ENCODE results near the gene TESK2.

Gene TESK2

DNA sequence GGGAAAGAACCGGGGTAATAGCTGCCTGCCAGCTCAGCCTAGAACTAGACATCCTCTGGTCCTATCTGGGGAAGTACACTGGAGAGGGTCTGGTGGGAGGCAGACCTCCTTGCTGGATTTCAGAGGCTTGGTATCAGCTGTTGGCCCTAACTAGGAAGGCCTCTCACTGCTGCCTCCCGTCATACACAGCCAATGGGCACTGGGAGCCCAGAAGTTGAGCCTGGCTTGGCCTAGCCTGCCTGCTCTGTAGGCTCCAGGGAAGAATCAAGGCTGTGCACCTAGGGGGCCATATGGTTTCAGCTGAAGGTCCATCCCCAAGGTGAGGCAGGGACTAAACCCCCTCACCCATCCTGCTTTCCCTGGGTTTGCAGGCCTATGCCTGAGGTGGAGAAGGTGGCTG lies 146.5 kb downstream of the TESK2 start:
- TF ChIP-seq, protein P1, sequence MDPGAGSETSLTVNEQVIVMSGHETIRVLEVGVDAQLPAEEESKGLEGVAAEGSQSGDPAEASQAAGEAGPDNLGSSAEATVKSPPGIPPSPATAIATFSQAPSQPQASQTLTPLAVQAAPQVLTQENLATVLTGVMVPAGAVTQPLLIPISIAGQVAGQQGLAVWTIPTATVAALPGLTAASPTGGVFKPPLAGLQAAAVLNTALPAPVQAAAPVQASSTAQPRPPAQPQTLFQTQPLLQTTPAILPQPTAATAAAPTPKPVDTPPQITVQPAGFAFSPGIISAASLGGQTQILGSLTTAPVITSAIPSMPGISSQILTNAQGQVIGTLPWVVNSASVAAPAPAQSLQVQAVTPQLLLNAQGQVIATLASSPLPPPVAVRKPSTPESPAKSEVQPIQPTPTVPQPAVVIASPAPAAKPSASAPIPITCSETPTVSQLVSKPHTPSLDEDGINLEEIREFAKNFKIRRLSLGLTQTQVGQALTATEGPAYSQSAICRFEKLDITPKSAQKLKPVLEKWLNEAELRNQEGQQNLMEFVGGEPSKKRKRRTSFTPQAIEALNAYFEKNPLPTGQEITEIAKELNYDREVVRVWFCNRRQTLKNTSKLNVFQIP (CRISPR knock-in tag; IDR thresholded peaks at IDR 0.05; ENCODE audit: borderline replicate concordance, low read depth): no peak
- no peak for TF ChIP-seq ARNTL (CRISPR knock-in tag; IDR thresholded peaks at IDR 0.05; ENCODE audit: borderline replicate concordance, low read depth)
- TF ChIP-seq TOX (CRISPR knock-in tag; IDR thresholded peaks at IDR 0.05; ENCODE audit: borderline replicate concordance): no peak
- TF ChIP-seq, protein P2, sequence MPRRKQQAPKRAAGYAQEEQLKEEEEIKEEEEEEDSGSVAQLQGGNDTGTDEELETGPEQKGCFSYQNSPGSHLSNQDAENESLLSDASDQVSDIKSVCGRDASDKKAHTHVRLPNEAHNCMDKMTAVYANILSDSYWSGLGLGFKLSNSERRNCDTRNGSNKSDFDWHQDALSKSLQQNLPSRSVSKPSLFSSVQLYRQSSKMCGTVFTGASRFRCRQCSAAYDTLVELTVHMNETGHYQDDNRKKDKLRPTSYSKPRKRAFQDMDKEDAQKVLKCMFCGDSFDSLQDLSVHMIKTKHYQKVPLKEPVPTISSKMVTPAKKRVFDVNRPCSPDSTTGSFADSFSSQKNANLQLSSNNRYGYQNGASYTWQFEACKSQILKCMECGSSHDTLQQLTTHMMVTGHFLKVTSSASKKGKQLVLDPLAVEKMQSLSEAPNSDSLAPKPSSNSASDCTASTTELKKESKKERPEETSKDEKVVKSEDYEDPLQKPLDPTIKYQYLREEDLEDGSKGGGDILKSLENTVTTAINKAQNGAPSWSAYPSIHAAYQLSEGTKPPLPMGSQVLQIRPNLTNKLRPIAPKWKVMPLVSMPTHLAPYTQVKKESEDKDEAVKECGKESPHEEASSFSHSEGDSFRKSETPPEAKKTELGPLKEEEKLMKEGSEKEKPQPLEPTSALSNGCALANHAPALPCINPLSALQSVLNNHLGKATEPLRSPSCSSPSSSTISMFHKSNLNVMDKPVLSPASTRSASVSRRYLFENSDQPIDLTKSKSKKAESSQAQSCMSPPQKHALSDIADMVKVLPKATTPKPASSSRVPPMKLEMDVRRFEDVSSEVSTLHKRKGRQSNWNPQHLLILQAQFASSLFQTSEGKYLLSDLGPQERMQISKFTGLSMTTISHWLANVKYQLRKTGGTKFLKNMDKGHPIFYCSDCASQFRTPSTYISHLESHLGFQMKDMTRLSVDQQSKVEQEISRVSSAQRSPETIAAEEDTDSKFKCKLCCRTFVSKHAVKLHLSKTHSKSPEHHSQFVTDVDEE (CRISPR knock-in tag; IDR thresholded peaks at IDR 0.05): no peak
- TF ChIP-seq ZNF70 (CRISPR knock-in tag; IDR thresholded peaks at IDR 0.05): no peak
- TF ChIP-seq, protein P3, sequence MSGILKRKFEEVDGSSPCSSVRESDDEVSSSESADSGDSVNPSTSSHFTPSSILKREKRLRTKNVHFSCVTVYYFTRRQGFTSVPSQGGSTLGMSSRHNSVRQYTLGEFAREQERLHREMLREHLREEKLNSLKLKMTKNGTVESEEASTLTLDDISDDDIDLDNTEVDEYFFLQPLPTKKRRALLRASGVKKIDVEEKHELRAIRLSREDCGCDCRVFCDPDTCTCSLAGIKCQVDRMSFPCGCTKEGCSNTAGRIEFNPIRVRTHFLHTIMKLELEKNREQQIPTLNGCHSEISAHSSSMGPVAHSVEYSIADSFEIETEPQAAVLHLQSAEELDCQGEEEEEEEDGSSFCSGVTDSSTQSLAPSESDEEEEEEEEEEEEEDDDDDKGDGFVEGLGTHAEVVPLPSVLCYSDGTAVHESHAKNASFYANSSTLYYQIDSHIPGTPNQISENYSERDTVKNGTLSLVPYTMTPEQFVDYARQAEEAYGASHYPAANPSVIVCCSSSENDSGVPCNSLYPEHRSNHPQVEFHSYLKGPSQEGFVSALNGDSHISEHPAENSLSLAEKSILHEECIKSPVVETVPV (CRISPR knock-in tag; IDR thresholded peaks at IDR 0.05): no peak
- TF ChIP-seq OSR1 (CRISPR knock-in tag; IDR thresholded peaks at IDR 0.05): no peak
- no peak for TF ChIP-seq TCF4 (CRISPR knock-in tag; IDR thresholded peaks at IDR 0.05; ENCODE audit: borderline replicate concordance)
- TF ChIP-seq, protein P4, sequence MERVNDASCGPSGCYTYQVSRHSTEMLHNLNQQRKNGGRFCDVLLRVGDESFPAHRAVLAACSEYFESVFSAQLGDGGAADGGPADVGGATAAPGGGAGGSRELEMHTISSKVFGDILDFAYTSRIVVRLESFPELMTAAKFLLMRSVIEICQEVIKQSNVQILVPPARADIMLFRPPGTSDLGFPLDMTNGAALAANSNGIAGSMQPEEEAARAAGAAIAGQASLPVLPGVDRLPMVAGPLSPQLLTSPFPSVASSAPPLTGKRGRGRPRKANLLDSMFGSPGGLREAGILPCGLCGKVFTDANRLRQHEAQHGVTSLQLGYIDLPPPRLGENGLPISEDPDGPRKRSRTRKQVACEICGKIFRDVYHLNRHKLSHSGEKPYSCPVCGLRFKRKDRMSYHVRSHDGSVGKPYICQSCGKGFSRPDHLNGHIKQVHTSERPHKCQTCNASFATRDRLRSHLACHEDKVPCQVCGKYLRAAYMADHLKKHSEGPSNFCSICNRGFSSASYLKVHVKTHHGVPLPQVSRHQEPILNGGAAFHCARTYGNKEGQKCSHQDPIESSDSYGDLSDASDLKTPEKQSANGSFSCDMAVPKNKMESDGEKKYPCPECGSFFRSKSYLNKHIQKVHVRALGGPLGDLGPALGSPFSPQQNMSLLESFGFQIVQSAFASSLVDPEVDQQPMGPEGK (CRISPR knock-in tag; IDR thresholded peaks at IDR 0.05; ENCODE audit: borderline replicate concordance): no peak
- TF ChIP-seq ZFP3 (CRISPR knock-in tag; IDR thresholded peaks at IDR 0.05): no peak
- no peak for TF ChIP-seq ZC3H10 (CRISPR knock-in tag; IDR thresholded peaks at IDR 0.05)
- TF ChIP-seq ESRRG (CRISPR knock-in tag; IDR thresholded peaks at IDR 0.05): no peak
- no peak for TF ChIP-seq ZNF565 (CRISPR knock-in tag; conservative IDR thresholded peaks at IDR 0.05; ENCODE audit: low read depth)
- no peak for TF ChIP-seq PPARA (CRISPR knock-in tag; IDR thresholded peaks at IDR 0.05; ENCODE audit: borderline replicate concordance)
- TF ChIP-seq CSDC2 (CRISPR knock-in tag; IDR thresholded peaks at IDR 0.05): no peak
- ATAC-seq: no peak

DNA sequence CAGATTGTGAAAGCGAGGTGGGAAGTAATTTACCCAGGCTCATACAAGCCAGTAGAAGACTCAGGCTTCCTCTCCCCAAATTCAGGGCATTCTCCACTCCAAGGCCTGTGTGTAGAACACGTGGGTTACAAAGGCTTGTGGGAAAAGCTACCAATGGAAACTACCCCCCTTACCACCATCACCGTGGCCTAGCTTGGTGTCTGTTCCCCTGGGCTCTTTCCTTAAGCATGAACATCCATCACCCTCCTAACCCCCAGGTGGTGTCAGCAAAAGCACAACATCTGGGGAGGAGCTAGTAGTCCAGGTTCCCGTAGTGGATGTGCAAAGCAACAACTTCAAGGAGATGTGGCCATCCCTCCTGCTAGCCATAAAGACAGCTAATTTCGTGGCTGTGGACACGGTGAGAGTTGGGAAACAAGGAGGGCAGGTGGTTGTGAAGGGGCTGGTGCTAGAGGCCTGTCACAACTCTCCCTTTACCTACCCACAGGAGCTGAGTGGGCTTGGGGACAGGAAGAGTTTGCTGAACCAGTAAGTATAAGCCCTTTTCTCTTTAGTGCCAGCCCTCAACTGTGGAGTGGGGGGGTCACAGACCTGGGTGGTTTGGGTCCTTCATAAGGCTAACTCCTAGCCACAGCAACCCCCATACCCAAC lies 150.0 kb downstream of the TESK2 start:
- ATAC-seq: no peak; the same call in 1 of the 3 replicates
- TF ChIP-seq ESRRG (CRISPR knock-in tag; IDR thresholded peaks at IDR 0.05) (no peak), TOX (CRISPR knock-in tag; IDR thresholded peaks at IDR 0.05; ENCODE audit: borderline replicate concordance) (no peak), ZNF70 (CRISPR knock-in tag; IDR thresholded peaks at IDR 0.05) (no peak), ZFP30 (CRISPR knock-in tag; IDR thresholded peaks at IDR 0.05) (no peak), ZNF8 (CRISPR knock-in tag; IDR thresholded peaks at IDR 0.05) (no peak), OSR1 (CRISPR knock-in tag; IDR thresholded peaks at IDR 0.05) (no peak), ISL1 (CRISPR knock-in tag; IDR thresholded peaks at IDR 0.05) (no peak), ZFP3 (CRISPR knock-in tag; IDR thresholded peaks at IDR 0.05) (no peak), CSDC2 (CRISPR knock-in tag; IDR thresholded peaks at IDR 0.05) (no peak), ARNTL (CRISPR knock-in tag; IDR thresholded peaks at IDR 0.05; ENCODE audit: borderline replicate concordance, low read depth) (no peak), TCF4 (CRISPR knock-in tag; IDR thresholded peaks at IDR 0.05; ENCODE audit: borderline replicate concordance) (no peak), RARB (CRISPR knock-in tag; IDR thresholded peaks at IDR 0.05) (no peak), GLIS3 (CRISPR knock-in tag; IDR thresholded peaks at IDR 0.05) (no peak)
- TF ChIP-seq, protein P3 (CRISPR knock-in tag; IDR thresholded peaks at IDR 0.05): no peak
- TF ChIP-seq, protein P2 (CRISPR knock-in tag; IDR thresholded peaks at IDR 0.05): no peak
- TF ChIP-seq, protein P1 (CRISPR knock-in tag; IDR thresholded peaks at IDR 0.05; ENCODE audit: borderline replicate concordance, low read depth): no peak
